ENCODE data around the gene MIEF2.
"Not testable (repeated sequence)": the region's sequence is repeated elsewhere in the genome, so short reads cannot be mapped to it uniquely, and the experiment has no call there.

Gene MIEF2

DNA sequence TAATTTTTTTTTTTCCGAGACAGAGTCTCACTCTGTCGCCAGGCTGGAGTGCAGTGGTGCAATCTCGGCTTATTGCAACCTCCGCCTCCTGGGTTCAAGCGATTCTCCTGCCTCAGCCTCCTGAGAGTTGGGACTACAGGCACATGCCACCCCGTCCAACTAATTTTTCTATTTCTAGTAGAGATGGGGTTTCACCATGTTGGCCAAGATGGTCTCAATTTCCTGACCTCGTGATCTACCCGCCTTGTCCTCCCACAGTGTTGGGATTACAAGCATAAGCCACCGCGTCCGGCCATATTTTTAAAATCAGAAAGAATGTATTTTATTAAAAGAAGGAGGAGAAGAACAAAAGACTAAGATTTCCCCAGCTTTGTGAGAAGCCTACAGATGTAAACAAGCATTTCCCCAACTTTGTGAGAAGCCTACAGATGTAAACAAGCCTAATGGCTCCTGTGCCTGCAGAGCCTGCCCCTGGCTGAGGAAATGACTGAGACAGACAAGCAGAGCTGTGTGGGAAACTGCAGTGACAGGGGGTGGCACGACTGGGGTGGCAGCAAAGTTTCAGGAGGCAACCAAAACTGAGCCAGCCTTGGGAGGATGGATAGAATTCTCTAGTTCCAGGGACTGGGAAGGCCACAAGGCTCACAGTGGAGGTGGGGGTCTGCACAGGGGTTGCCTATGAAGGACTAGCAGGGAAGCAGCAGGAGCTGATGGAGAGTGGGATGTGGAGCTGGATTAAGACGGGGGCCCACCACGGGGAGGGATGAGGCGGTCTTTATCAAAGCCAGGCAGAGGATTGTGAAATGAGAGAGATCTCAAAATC lies 31.5 kb downstream of the MIEF2 start:
- no peak for DNase-seq (ENCODE audit: low spot score)

DNA sequence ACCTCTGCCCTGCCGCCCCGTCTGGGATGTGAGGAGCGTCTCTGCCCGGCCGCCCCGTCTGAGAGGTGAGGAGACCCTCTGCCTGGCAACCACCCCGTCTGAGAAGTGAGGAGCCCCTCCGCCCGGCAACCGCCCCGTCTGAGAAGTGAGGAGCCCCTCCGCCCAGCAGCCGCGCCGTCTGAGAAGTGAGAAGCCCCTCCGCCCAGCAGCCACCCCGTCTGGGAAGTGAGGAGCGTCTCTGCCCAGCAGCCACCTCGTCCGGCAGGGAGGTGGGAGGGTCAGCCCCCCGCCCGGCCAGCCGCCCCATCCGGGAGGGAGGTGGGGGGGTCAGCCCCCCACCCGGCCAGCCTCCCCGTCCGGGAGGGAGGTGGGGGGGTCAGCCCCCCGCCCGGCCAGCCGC lies 37.6 kb downstream of the MIEF2 start:
- not testable (repeated sequence) for DNase-seq (ENCODE audit: low spot score)

GRCh38 chr17:18300725-18301480 lies 40.4 kb downstream of the MIEF2 start:
- DNase-seq (ENCODE audit: low spot score): no peak

GRCh38 chr17:18303206-18303605 lies 42.7 kb downstream of the MIEF2 start:
- not testable (repeated sequence) for DNase-seq (ENCODE audit: low spot score)

DNA sequence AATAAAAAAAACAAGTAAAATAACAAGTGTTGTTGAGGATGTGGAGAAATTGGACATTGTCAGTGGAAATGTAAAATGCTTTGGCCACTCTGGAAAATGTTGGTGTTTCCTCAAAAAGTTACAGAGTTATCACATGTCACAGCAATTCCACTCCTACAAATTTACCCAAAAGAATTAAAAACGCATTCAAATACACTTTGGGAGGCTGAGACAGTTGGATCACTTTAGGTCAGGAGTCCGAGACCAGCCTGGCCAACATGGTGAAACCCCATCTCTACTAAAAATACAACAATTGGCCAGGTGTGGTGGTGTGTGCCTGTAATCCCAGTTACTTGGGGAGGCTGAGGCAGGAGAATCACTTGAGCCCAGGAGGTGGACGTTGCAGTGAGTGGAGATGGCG lies 48.7 kb downstream of the MIEF2 start:
- no peak for DNase-seq (ENCODE audit: low spot score)

DNA sequence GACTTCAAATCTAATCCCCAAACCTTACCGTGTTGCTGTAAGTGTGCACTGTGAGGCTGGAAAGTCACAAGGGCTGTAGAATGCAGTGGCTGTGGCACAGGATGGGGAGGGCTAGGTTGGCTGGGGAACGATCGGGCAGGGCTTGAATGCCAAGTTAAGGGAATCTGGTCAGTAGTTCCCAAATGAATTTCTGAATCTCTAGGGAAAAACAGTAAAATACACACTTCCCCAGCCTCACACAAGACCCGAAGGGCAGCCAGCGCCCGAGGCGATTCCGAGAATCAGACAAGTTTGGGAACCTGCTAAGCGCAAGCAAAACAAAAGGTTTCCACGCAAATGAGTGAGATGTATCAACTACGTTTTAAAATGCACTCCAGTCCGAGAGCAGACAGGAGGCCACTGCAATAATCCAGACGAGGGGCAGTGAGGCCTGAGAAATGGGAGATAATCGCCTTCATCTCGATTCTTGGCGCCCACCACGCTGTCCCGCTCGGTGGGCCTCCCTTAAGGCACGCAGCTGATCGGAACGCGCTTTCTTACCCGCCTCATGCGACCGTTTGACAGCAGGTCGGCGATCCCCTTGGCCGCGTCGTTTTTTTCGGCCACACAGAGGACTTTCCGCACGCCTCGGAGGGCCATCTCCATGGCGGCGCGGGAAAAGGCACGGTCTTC lies 53.7 kb downstream of the MIEF2 start:
- DNase-seq (ENCODE audit: low spot score): no peak

GRCh38 chr17:18314731-18315561 lies 54.5 kb downstream of the MIEF2 start, which contains the start of the genes SMCR8 and TOP3A:
TSS of gene SMCR8 (plus strand) at chr17:18315293. CDS start at chr17:18315790, 497 bp downstream.
TSS of gene TOP3A (minus strand) at chr17:18314994. CDS start at chr17:18314778, 216 bp downstream.
- peak; percentile 99 for DNase-seq (ENCODE audit: low spot score)

DNA sequence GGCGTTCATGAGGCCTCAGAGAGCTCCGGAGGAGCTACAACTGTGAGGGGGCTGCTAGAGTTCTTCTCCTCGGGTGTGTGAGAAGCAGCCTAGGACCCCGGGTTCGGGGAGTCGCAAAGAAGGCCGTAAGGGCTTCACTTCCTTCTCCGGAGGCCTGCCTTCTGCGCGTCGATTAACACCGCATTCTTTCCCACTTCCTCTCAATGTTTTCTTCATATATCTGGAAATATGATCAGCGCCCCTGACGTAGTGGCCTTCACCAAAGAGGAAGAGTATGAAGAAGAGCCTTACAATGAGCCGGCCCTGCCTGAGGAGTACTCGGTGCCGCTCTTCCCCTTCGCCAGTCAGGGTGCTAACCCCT lies 55.1 kb downstream of the MIEF2 start:
- DNase-seq (ENCODE audit: low spot score): no peak

DNA sequence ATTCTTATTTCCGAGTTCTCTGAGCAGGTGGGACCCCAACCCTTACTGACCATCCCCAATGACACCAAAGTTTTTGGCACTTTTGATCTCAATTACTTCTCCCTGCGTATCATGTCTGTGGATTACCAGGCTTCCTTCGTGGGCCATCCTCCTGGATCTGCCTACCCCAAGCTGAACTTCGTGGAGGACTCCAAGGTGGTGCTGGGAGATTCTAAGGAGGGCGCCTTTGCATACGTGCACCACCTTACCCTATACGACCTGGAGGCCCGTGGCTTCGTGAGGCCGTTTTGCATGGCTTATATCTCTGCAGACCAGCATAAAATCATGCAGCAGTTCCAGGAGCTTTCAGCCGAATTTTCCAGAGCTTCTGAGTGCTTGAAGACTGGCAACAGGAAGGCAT lies 55.5 kb downstream of the MIEF2 start:
- DNase-seq (ENCODE audit: low spot score): no peak
